GM23338 (cell line): ENCODE data around the gene MAPK8. TPM values are rescaled to one million over a fixed set of nuclear protein-coding genes. Genes with fewer than 3 reads are reported as not detected.

ENCODE experiments used
- ATAC-seq: fragments of 200-7000 bp; cut with Tn5 transposase; 3 replicates; pipeline ENCODE4 v1.9.1; 2020
- DNase-seq: peaks from one replicate; pipeline ENCODE4 v3.0.0-alpha.2; 2015; ENCODE audit warnings: low spot score
- H2AFZ ChIP-seq: fragments of 200-600 bp; sonication (generic); 2 replicates; pipeline ENCODE4 v1.8.0; 2016; ENCODE audit warnings: antibody characterized with exemption, mild to moderate bottlenecking, moderate library complexity
- H3F3A ChIP-seq: fragments of 200-600 bp; sonication (generic); replicated peaks from 2 replicates; pipeline ENCODE4 v1.8.0; 2017; ENCODE audit warnings: antibody characterized with exemption, mixed run types, low read depth
- H3K27ac ChIP-seq: fragments of 200-600 bp; sonication (generic); 2 replicates; pipeline ENCODE4 v1.6.1; 2016; ENCODE audit warnings: low read depth
- H3K27me3 ChIP-seq: fragments of 200-600 bp; sonication (generic); 2 replicates; pipeline ENCODE4 v1.8.0; 2016; ENCODE audit warnings: mild to moderate bottlenecking, mixed run types, moderate library complexity; ENCODE audit not compliant: insufficient read depth
- H3K36me3 ChIP-seq: fragments of 200-600 bp; sonication (generic); 2 replicates; pipeline ENCODE4 v1.8.0; 2016; ENCODE audit warnings: mild to moderate bottlenecking; ENCODE audit not compliant: insufficient read depth
- H3K4me1 ChIP-seq: fragments of 200-600 bp; sonication (generic); 2 replicates; pipeline ENCODE4 v1.8.0; 2016; ENCODE audit warnings: mild to moderate bottlenecking, moderate library complexity; ENCODE audit not compliant: insufficient read depth
- H3K4me2 ChIP-seq: fragments of 200-600 bp; sonication (generic); 2 replicates; pipeline ENCODE4 v1.7.1; 2017; ENCODE audit warnings: mixed run types
- H3K4me3 ChIP-seq: fragments of 200-600 bp; sonication (generic); 2 replicates; pipeline ENCODE4 v1.6.1; 2016; ENCODE audit warnings: mixed run types
- H3K79me2 ChIP-seq: fragments of 200-600 bp; sonication (generic); replicated peaks from 2 replicates; pipeline ENCODE4 v1.8.0; 2017; ENCODE audit warnings: mild to moderate bottlenecking; ENCODE audit not compliant: insufficient read depth
- H3K9me2 ChIP-seq: fragments of 200-600 bp; sonication (generic); 2 replicates; pipeline ENCODE4 v1.8.0; 2017; ENCODE audit not compliant: insufficient read depth
- H4K20me1 ChIP-seq: fragments of 200-600 bp; sonication (generic); replicated peaks from 2 replicates; pipeline ENCODE4 v1.8.0; 2017; ENCODE audit warnings: mild to moderate bottlenecking; ENCODE audit not compliant: insufficient read depth
- H3K27ac Mint-ChIP-seq: 2 replicates; pipeline ENCODE4 v1.8.0; 2020; ENCODE audit warnings: inconsistent platforms, mild to moderate bottlenecking, moderate library complexity, mixed read lengths
- H3K27me3 Mint-ChIP-seq: 3 replicates; pipeline ENCODE4 v1.8.0; 2022; ENCODE audit warnings: low read depth, mild to moderate bottlenecking, moderate library complexity, mixed read lengths, inconsistent platforms; ENCODE audit not compliant: insufficient read depth, poor library complexity
- H3K36me3 Mint-ChIP-seq: 3 replicates; pipeline ENCODE4 v1.8.0; 2021; ENCODE audit warnings: low read depth, mild to moderate bottlenecking, inconsistent platforms, moderate library complexity, mixed read lengths
- H3K4me1 Mint-ChIP-seq: 3 replicates; pipeline ENCODE4 v1.8.0; 2020; ENCODE audit warnings: mild to moderate bottlenecking, inconsistent platforms, mixed read lengths
- H3K4me3 Mint-ChIP-seq: 3 replicates; pipeline ENCODE4 v1.8.0; 2021; ENCODE audit warnings: moderate library complexity, mild to moderate bottlenecking, inconsistent platforms, mixed read lengths
- H3K9me3 Mint-ChIP-seq: 3 replicates; pipeline ENCODE4 v1.8.0; 2020; ENCODE audit warnings: moderate library complexity, mild to moderate bottlenecking, inconsistent platforms, mixed read lengths
- CREB1 ChIP-seq: fragments of 250-450 bp; sonication (Bioruptor Pico); IDR thresholded peaks from 2 replicates; pipeline ENCODE4 v1.5.0; 2020; ENCODE audit warnings: low read depth, mild to moderate bottlenecking, moderate library complexity
- EZH2 ChIP-seq: fragments of 200-600 bp; sonication (generic); IDR thresholded peaks from one replicate; pipeline ENCODE4 v1.8.0; 2017; ENCODE audit warnings: antibody characterized with exemption, mild to moderate bottlenecking, low read depth; ENCODE audit not compliant: unreplicated experiment
- EZH2phosphoT487 ChIP-seq: fragments of 200-600 bp; sonication (generic); IDR thresholded peaks from one replicate; pipeline ENCODE4 v1.8.1; 2018; ENCODE audit warnings: antibody characterized with exemption; ENCODE audit not compliant: unreplicated experiment
- JUNB ChIP-seq: IDR thresholded peaks from one replicate; pipeline ENCODE4 v1.6.1; 2016; ENCODE audit warnings: antibody characterized with exemption; ENCODE audit not compliant: unreplicated experiment
- NANOG ChIP-seq: IDR thresholded peaks from 2 replicates; pipeline ENCODE4 v1.6.1; 2016; ENCODE audit warnings: antibody characterized with exemption, borderline replicate concordance
- POLR2AphosphoS5 ChIP-seq: IDR thresholded peaks from 2 replicates; pipeline ENCODE4 v1.6.1; 2016; ENCODE audit warnings: antibody characterized with exemption, low read depth
- STAT1 ChIP-seq: IDR thresholded peaks from one replicate; pipeline ENCODE4 v1.6.1; 2016; ENCODE audit warnings: antibody characterized with exemption; ENCODE audit not compliant: unreplicated experiment
- ZNF114 ChIP-seq: fragments of 250-450 bp; sonication (Bioruptor Pico); IDR thresholded peaks from 2 replicates; pipeline ENCODE4 v1.5.0; 2020; ENCODE audit warnings: mild to moderate bottlenecking, moderate library complexity
- ZNF331 ChIP-seq: fragments of 250-450 bp; sonication (Bioruptor Pico); IDR thresholded peaks from 2 replicates; pipeline ENCODE4 v1.5.0; 2020; ENCODE audit warnings: low read depth, mild to moderate bottlenecking, moderate library complexity
- polyA plus RNA-seq: library from polyadenylated mRNA; unstranded; fragments of >200 nt; fragmentation: Nextera tagmentation; extraction: Ambion mirVana; gene quantifications from 2 replicates; pipeline ENCODE4 v1.2.1, GENCODE V29; 2016
- total RNA-seq: library from RNA; depleted of rRNA; stranded (reverse); fragments of >200 nt; shearing (Covaris generic); gene quantifications from 2 replicates; pipeline ENCODE4 v1.2.3, GENCODE V29; 2014
- TF ChIP-seq, protein P1 (sequence below): IDR thresholded peaks from 2 replicates; pipeline ENCODE4 v1.6.1; 2016; ENCODE audit warnings: antibody characterized with exemption
- TF ChIP-seq, protein P2 (sequence below): fragments of 250-450 bp; sonication (Bioruptor Pico); IDR thresholded peaks from 2 replicates; pipeline ENCODE4 v1.5.0; 2020; ENCODE audit warnings: mild to moderate bottlenecking, moderate library complexity
- TF ChIP-seq, protein P3 (sequence below), 2 experiments: fragments of 200-600 bp in 1 of 2; sonication (generic) in 1 of 2; conservative IDR thresholded peaks; 2 replicates each; pipeline versions ENCODE4 v1.5.1 to v1.6.1; 2016 to 2017; ENCODE audit warnings: antibody characterized with exemption in 2 of 2, low read depth in 2 of 2, mild to moderate bottlenecking in 2 of 2, moderate library complexity in 1 of 2
- TF ChIP-seq, protein P4 (sequence below): IDR thresholded peaks from one replicate; pipeline ENCODE4 v1.6.1; 2018; ENCODE audit warnings: antibody characterized with exemption; ENCODE audit not compliant: unreplicated experiment

MAPK8 gene
- total and polyA plus RNA-seq, 2 experiments from 2014 or later, result 52.4 to 73.6 TPM

DNA sequence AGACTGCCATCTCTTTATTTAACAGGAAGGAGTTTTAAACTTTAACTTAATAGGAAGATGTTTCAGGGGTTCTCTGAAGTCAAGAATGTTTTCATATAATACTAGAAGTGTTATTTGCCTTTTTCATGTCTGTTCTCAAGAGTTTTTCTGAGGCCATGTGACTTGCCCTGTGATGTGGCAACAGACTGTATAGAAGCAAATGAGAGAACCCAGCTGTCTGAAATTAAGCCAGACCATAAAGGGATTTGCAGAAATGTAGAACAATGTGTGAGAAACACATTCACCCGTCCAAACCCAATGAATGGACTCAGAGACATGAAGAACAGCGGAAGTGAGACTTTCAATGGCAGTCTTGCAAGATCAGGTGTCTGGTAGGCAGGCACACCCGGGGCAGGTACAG, 23.8 kb downstream of the MAPK8 start:
- H3K4me1 ChIP-seq, result no peaks in the 10 kb centered on the region
- Mint-ChIP-seq H3K27me3 (no peaks in the 10 kb centered on the region), H3K4me1 (peaks cover 16% of the 10 kb centered on the region; the same call in 2 of the 3 replicates), H3K9me3 (peaks cover 31% of the 10 kb centered on the region), H3K27ac (no peak overlapping the region), H3K36me3 (peaks cover 34% of the 10 kb centered on the region), H3K4me3 (no peak overlapping the region)
- TF ChIP-seq EZH2phosphoT487, result no peak
- TF ChIP-seq, protein P1, sequence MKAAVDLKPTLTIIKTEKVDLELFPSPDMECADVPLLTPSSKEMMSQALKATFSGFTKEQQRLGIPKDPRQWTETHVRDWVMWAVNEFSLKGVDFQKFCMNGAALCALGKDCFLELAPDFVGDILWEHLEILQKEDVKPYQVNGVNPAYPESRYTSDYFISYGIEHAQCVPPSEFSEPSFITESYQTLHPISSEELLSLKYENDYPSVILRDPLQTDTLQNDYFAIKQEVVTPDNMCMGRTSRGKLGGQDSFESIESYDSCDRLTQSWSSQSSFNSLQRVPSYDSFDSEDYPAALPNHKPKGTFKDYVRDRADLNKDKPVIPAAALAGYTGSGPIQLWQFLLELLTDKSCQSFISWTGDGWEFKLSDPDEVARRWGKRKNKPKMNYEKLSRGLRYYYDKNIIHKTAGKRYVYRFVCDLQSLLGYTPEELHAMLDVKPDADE, result no peak
- no peak for TF ChIP-seq CREB1 (CRISPR knock-in tag)
- no peak for TF ChIP-seq EZH2
- TF ChIP-seq ZNF331 (CRISPR knock-in tag), result no peak
- TF ChIP-seq, protein P2, sequence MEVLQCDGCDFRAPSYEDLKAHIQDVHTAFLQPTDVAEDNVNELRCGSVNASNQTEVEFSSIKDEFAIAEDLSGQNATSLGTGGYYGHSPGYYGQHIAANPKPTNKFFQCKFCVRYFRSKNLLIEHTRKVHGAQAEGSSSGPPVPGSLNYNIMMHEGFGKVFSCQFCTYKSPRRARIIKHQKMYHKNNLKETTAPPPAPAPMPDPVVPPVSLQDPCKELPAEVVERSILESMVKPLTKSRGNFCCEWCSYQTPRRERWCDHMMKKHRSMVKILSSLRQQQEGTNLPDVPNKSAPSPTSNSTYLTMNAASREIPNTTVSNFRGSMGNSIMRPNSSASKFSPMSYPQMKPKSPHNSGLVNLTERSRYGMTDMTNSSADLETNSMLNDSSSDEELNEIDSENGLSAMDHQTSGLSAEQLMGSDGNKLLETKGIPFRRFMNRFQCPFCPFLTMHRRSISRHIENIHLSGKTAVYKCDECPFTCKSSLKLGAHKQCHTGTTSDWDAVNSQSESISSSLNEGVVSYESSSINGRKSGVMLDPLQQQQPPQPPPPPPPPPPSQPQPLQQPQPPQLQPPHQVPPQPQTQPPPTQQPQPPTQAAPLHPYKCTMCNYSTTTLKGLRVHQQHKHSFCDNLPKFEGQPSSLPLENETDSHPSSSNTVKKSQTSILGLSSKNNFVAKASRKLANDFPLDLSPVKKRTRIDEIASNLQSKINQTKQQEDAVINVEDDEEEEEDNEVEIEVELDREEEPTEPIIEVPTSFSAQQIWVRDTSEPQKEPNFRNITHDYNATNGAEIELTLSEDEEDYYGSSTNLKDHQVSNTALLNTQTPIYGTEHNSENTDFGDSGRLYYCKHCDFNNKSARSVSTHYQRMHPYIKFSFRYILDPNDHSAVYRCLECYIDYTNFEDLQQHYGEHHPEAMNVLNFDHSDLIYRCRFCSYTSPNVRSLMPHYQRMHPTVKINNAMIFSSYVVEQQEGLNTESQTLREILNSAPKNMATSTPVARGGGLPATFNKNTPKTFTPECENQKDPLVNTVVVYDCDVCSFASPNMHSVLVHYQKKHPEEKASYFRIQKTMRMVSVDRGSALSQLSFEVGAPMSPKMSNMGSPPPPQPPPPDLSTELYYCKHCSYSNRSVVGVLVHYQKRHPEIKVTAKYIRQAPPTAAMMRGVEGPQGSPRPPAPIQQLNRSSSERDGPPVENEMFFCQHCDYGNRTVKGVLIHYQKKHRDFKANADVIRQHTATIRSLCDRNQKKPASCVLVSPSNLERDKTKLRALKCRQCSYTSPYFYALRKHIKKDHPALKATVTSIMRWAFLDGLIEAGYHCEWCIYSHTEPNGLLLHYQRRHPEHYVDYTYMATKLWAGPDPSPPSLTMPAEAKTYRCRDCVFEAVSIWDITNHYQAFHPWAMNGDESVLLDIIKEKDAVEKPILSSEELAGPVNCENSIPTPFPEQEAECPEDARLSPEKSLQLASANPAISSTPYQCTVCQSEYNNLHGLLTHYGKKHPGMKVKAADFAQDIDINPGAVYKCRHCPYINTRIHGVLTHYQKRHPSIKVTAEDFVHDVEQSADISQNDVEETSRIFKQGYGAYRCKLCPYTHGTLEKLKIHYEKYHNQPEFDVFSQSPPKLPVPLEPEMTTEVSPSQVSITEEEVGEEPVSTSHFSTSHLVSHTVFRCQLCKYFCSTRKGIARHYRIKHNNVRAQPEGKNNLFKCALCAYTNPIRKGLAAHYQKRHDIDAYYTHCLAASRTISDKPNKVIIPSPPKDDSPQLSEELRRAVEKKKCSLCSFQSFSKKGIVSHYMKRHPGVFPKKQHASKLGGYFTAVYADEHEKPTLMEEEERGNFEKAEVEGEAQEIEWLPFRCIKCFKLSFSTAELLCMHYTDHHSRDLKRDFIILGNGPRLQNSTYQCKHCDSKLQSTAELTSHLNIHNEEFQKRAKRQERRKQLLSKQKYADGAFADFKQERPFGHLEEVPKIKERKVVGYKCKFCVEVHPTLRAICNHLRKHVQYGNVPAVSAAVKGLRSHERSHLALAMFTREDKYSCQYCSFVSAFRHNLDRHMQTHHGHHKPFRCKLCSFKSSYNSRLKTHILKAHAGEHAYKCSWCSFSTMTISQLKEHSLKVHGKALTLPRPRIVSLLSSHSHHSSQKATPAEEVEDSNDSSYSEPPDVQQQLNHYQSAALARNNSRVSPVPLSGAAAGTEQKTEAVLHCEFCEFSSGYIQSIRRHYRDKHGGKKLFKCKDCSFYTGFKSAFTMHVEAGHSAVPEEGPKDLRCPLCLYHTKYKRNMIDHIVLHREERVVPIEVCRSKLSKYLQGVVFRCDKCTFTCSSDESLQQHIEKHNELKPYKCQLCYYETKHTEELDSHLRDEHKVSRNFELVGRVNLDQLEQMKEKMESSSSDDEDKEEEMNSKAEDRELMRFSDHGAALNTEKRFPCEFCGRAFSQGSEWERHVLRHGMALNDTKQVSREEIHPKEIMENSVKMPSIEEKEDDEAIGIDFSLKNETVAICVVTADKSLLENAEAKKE (CRISPR knock-in tag), result no peak
- no peak for TF ChIP-seq JUNB
- no peak for TF ChIP-seq STAT1
- TF ChIP-seq, protein P3, sequence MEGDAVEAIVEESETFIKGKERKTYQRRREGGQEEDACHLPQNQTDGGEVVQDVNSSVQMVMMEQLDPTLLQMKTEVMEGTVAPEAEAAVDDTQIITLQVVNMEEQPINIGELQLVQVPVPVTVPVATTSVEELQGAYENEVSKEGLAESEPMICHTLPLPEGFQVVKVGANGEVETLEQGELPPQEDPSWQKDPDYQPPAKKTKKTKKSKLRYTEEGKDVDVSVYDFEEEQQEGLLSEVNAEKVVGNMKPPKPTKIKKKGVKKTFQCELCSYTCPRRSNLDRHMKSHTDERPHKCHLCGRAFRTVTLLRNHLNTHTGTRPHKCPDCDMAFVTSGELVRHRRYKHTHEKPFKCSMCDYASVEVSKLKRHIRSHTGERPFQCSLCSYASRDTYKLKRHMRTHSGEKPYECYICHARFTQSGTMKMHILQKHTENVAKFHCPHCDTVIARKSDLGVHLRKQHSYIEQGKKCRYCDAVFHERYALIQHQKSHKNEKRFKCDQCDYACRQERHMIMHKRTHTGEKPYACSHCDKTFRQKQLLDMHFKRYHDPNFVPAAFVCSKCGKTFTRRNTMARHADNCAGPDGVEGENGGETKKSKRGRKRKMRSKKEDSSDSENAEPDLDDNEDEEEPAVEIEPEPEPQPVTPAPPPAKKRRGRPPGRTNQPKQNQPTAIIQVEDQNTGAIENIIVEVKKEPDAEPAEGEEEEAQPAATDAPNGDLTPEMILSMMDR (conservative IDR thresholded peaks at IDR 0.05; ENCODE audit: low read depth in 2 of 2), result no peak
- TF ChIP-seq NANOG, result no peak
- TF ChIP-seq ZNF114 (CRISPR knock-in tag), result no peak
- TF ChIP-seq, protein P4, sequence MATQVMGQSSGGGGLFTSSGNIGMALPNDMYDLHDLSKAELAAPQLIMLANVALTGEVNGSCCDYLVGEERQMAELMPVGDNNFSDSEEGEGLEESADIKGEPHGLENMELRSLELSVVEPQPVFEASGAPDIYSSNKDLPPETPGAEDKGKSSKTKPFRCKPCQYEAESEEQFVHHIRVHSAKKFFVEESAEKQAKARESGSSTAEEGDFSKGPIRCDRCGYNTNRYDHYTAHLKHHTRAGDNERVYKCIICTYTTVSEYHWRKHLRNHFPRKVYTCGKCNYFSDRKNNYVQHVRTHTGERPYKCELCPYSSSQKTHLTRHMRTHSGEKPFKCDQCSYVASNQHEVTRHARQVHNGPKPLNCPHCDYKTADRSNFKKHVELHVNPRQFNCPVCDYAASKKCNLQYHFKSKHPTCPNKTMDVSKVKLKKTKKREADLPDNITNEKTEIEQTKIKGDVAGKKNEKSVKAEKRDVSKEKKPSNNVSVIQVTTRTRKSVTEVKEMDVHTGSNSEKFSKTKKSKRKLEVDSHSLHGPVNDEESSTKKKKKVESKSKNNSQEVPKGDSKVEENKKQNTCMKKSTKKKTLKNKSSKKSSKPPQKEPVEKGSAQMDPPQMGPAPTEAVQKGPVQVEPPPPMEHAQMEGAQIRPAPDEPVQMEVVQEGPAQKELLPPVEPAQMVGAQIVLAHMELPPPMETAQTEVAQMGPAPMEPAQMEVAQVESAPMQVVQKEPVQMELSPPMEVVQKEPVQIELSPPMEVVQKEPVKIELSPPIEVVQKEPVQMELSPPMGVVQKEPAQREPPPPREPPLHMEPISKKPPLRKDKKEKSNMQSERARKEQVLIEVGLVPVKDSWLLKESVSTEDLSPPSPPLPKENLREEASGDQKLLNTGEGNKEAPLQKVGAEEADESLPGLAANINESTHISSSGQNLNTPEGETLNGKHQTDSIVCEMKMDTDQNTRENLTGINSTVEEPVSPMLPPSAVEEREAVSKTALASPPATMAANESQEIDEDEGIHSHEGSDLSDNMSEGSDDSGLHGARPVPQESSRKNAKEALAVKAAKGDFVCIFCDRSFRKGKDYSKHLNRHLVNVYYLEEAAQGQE, result no peak
- TF ChIP-seq POLR2AphosphoS5, result no peak
- ATAC-seq, result no peak
- no peak overlapping the region for H3K4me3 ChIP-seq
- DNase-seq, result no peak
- H3K79me2 ChIP-seq, result peaks cover 90% of the 10 kb centered on the region
- H3K36me3 ChIP-seq, result no peaks in the 10 kb centered on the region
- H4K20me1 ChIP-seq, result peaks cover 4% of the 10 kb centered on the region; the same call in 1 of the 2 replicates
- no peaks in the 10 kb centered on the region for H3K9me2 ChIP-seq
- H3F3A ChIP-seq, result no peaks in the 10 kb centered on the region
- no peak overlapping the region for H3K27ac ChIP-seq
- H3K4me2 ChIP-seq, result no peak overlapping the region
- no peak overlapping the region for H2AFZ ChIP-seq
- no peaks in the 10 kb centered on the region for H3K27me3 ChIP-seq
